GM12878 (cell line): ENCODE data around the gene LTBP3. TPM values are rescaled to one million over a fixed set of nuclear protein-coding genes. Genes with fewer than 3 reads are reported as not detected.

ENCODE experiments used
- ATAC-seq: fragments of 200-7000 bp; cut with Tn5 transposase; 3 replicates; pipeline ENCODE4 v1.9.1; 2020; ENCODE audit warnings: mild to moderate bottlenecking, moderate library complexity
- BruUV-seq: library from RNA; stranded (reverse); fragments of 400-500 nt; replicated peaks from 2 replicates; lab custom pipeline; 2021; lab: Mats Ljungman, UMichigan
- CTCF ChIA-PET: fragments of 300-600 bp; sonication (Branson Sonifier 250); formaldehyde crosslinking; extraction: SDS; loops from one replicate; lab custom pipeline; 2021; ENCODE audit warnings: inconsistent platforms; lab: Yijun Ruan, JAX
- POLR2A ChIA-PET: fragments of 350-600 bp; formaldehyde crosslinking; extraction: SDS; loops from one replicate; lab custom pipeline; 2021; ENCODE audit warnings: inconsistent platforms; lab: Charles Lee
- RAD21 ChIA-PET: fragments of 300-600 bp; sonication (Branson Sonifier 250); formaldehyde crosslinking; loops from one replicate; lab custom pipeline; 2023; ENCODE audit warnings: antibody characterized with exemption; ENCODE audit not compliant: unreplicated experiment; lab: Charles Lee
- SMC1A ChIA-PET: fragments of 300-600 bp; sonication (Branson Sonifier 250); formaldehyde crosslinking; loops from one replicate; lab custom pipeline; 2023; ENCODE audit not compliant: unreplicated experiment, uncharacterized antibody; lab: Charles Lee
- DNase-seq: peaks from one replicate; pipeline ENCODE4 v3.0.0-alpha.2; 2011; ENCODE audit warnings: low read depth, low spot score
- FAIRE-seq: peaks from 3 replicates; lab custom pipeline; 2011; peaks lifted over from hg19 to GRCh38; lab: Jason Lieb, UNC
- H2AFZ ChIP-seq: 2 replicates; pipeline ENCODE4 v1.6.0; 2011; ENCODE audit warnings: low read depth, low read length, control low read depth; ENCODE audit not compliant: control insufficient read depth
- H3K27ac ChIP-seq: 2 replicates; pipeline ENCODE4 v1.5.1; 2011; ENCODE audit warnings: control low read depth; ENCODE audit not compliant: control insufficient read depth, insufficient read depth
- H3K27me3 ChIP-seq, 2 experiments: replicated peaks in 1 of 2; 2 replicates each; pipeline versions ENCODE4 v1.6.0 to v1.6.1; 2011; ENCODE audit warnings: low read length in 1 of 2; ENCODE audit not compliant: control insufficient read depth in 2 of 2, insufficient read depth in 2 of 2
- H3K36me3 ChIP-seq, 2 experiments: 2 replicates each; pipeline ENCODE4 v1.5.1; 2011; ENCODE audit warnings: low read length in 1 of 2; ENCODE audit not compliant: control insufficient read depth in 2 of 2, insufficient read depth in 2 of 2
- H3K4me1 ChIP-seq: 2 replicates; pipeline ENCODE4 v1.6.1; 2011; ENCODE audit warnings: mild to moderate bottlenecking, low read length, moderate library complexity, mixed read lengths; ENCODE audit not compliant: control insufficient read depth, insufficient read depth
- H3K4me2 ChIP-seq: 2 replicates; pipeline ENCODE4 v1.6.0; 2011; ENCODE audit warnings: control low read depth; ENCODE audit not compliant: control insufficient read depth, insufficient read depth
- H3K4me3 ChIP-seq: fragments of 200-600 bp; sonication (generic); 2 replicates; pipeline ENCODE4 v1.5.1; 2016
- H3K79me2 ChIP-seq: 2 replicates; pipeline ENCODE4 v1.6.0; 2011; ENCODE audit warnings: low read length; ENCODE audit not compliant: control insufficient read depth, insufficient read depth
- H3K9ac ChIP-seq: 2 replicates; pipeline ENCODE4 v1.8.0; 2011; ENCODE audit warnings: low read length, control low read depth, mixed read lengths; ENCODE audit not compliant: control insufficient read depth, insufficient read depth
- H3K9me3 ChIP-seq: replicated peaks from 3 replicates; pipeline ENCODE4 v1.5.1; 2011; ENCODE audit warnings: mild to moderate bottlenecking, low read length; ENCODE audit not compliant: control insufficient read depth, insufficient read depth
- H4K20me1 ChIP-seq: 2 replicates; pipeline ENCODE4 v1.6.0; 2011; ENCODE audit not compliant: control insufficient read depth, insufficient read depth
- ATF3 ChIP-seq: IDR thresholded peaks from 2 replicates; pipeline ENCODE4 v1.6.1; 2011; ENCODE audit warnings: low read depth, mild to moderate bottlenecking, low read length, moderate library complexity, borderline replicate concordance; ENCODE audit errors: extremely low read depth
- BRCA1 ChIP-seq: IDR thresholded peaks from 2 replicates; pipeline ENCODE4 v1.6.1; 2011; ENCODE audit warnings: low read depth, low read length, improper control_type of control experiment
- CBFB ChIP-seq: IDR thresholded peaks from 2 replicates; pipeline ENCODE4 v1.6.1; 2016; ENCODE audit warnings: antibody characterized with exemption, low read depth
- CEBPB ChIP-seq, 2 experiments: fragments of 150-350 bp in 1 of 2; IDR thresholded peaks; 2 replicates each; pipeline ENCODE4 v1.6.1; 2012 to 2014; ENCODE audit warnings: low read depth in 2 of 2, low read length in 2 of 2, borderline replicate concordance in 1 of 2, inconsistent platforms in 1 of 2
- CTCF ChIP-seq, 3 experiments: IDR thresholded peaks in 2 of 3; conservative IDR thresholded peaks in 1 of 3; 2 replicates each; pipeline ENCODE4 v1.5.1; 2011; ENCODE audit warnings: low read depth in 3 of 3, low read length in 3 of 3, mild to moderate bottlenecking in 3 of 3, control low read depth in 2 of 3, moderate library complexity in 2 of 3, inconsistent platforms in 1 of 3, mixed read lengths in 1 of 3; ENCODE audit not compliant: control insufficient read depth in 2 of 3, insufficient read depth in 1 of 3; ENCODE audit errors: extremely low read depth in 1 of 3
- IKZF2 ChIP-seq, 2 experiments: fragments of 450-650 bp; IDR thresholded peaks; 2 replicates each; pipeline ENCODE4 v1.6.1; 2017; ENCODE audit warnings: mild to moderate bottlenecking in 2 of 2, moderate library complexity in 2 of 2
- MXI1 ChIP-seq: fragments of 150-350 bp; IDR thresholded peaks from 2 replicates; pipeline ENCODE4 v1.6.1; 2011; ENCODE audit warnings: low read depth, mild to moderate bottlenecking, inconsistent platforms, low read length, improper control_type of control experiment
- MYC ChIP-seq: IDR thresholded peaks from 2 replicates; pipeline ENCODE4 v1.6.1; 2011; ENCODE audit warnings: mild to moderate bottlenecking, low read length, moderate library complexity, inconsistent platforms; ENCODE audit not compliant: insufficient read depth, insufficient replicate concordance, insufficient read length, severe bottlenecking
- NFIC ChIP-seq: IDR thresholded peaks from 2 replicates; pipeline ENCODE4 v1.6.1; 2012; ENCODE audit warnings: low read depth, mild to moderate bottlenecking, inconsistent platforms, low read length, moderate library complexity
- POLR2AphosphoS2 ChIP-seq: IDR thresholded peaks from 2 replicates; pipeline ENCODE4 v1.6.1; 2011; ENCODE audit warnings: low read depth, mild to moderate bottlenecking, low read length, improper control_type of control experiment, moderate library complexity
- POLR2AphosphoS5 ChIP-seq: IDR thresholded peaks from 2 replicates; pipeline ENCODE4 v1.6.1; 2011; ENCODE audit warnings: mild to moderate bottlenecking, low read length, inconsistent platforms
- RB1 ChIP-seq: fragments of 450-650 bp; formaldehyde crosslinking; IDR thresholded peaks from 2 replicates; pipeline ENCODE4 v1.6.1; 2017; ENCODE audit warnings: mild to moderate bottlenecking, borderline replicate concordance
- RBBP5 ChIP-seq: fragments of 200-600 bp; sonication (generic); conservative IDR thresholded peaks from 2 replicates; pipeline ENCODE4 v1.6.1; 2016
- WRNIP1 ChIP-seq: IDR thresholded peaks from 2 replicates; pipeline ENCODE4 v1.6.1; 2011; ENCODE audit warnings: low read depth, low read length, improper control_type of control experiment, borderline replicate concordance
- ZBTB33 ChIP-seq: fragments of 450-650 bp; IDR thresholded peaks from 2 replicates; pipeline ENCODE4 v1.6.1; 2017; ENCODE audit warnings: mild to moderate bottlenecking
- ZNF207 ChIP-seq: fragments of 450-650 bp; IDR thresholded peaks from 2 replicates; pipeline ENCODE4 v1.6.1; 2014; ENCODE audit warnings: antibody characterized with exemption, mild to moderate bottlenecking, borderline replicate concordance
- WGBS: methylation state at CpG from one replicate; pipeline ENCODE4 v1.1.6; 2016; ENCODE audit warnings: low lambda C conversion rate; ENCODE audit not compliant: insufficient replicate concordance, insufficient coverage; ENCODE audit errors: missing lambda C conversion rate; 5-methylcytosine and 5-hydroxymethylcytosine counted together
- in situ Hi-C: fragments of 300-500 bp; cut with MboI; formaldehyde crosslinking; loops from 9 replicates; pipeline ENCODE4 v1.14.3; 2018; ENCODE audit warnings: mixed read lengths
- intact Hi-C: fragments of 100-400 bp; cut with micrococcal nuclease; formaldehyde crosslinking; loops from one replicate; pipeline ENCODE4 v1.14.2; 2022; ENCODE audit not compliant: unreplicated experiment
- polyA plus RNA-seq, 11 experiments: library from polyadenylated mRNA; depleted of rRNA in 4 of 11; unstranded in 6 of 11; stranded (reverse) in 5 of 11; fragments of >200 nt; fragmentation: Nextera tagmentation in 4 of 11; fragmentation: Illumina TruSeq in 1 of 11; extraction: Ambion mirVana in 4 of 11; extraction: Trizol in 1 of 11; gene quantifications; 1 replicate in 1 of 11; 2 replicates in 10 of 11; pipeline versions ENCODE4 v1.2.1 to v1.2.3, GENCODE V29; 2011 to 2016; ENCODE audit warnings: inconsistent platforms in 2 of 11, missing spikeins in 2 of 11, low read depth in 1 of 11
- total RNA-seq, 4 experiments: library from RNA; depleted of rRNA in 3 of 4; stranded (reverse); fragments of >200 nt in 3 of 4; fragmentation: Illumina TruSeq in 1 of 4; extraction: Trizol in 1 of 4; gene quantifications; 2 replicates each; pipeline versions ENCODE4 v1.2.1 to v1.2.3, GENCODE V29; 2013 to 2021

The LTBP3 gene
- total and polyA plus RNA-seq, 10 of the 15 experiments (the other 5 are each of a cell fraction or from before 2014, with no cell fraction given) = 2.2 to 12.2 (median 6.2) TPM; not detected in 2

GRCh38 chr11:65542738-65543390 lies 15.3 kb downstream of the LTBP3 start:
- no peak for FAIRE-seq
- no peaks in the 10 kb centered on the region for H3K9me3 ChIP-seq
- H3K27me3 ChIP-seq = no peaks in the 10 kb centered on the region
- H3K36me3 ChIP-seq = peaks cover 0 to 3% of the 10 kb centered on the region in 2 experiments; a peak in 2 of 4 replicates
- in situ Hi-C loops = no loop called here
- H3K4me2 ChIP-seq = no peak overlapping the region
- no peaks in the 10 kb centered on the region for H3K79me2 ChIP-seq
- TF ChIP-seq POLR2AphosphoS2 (no peak), MXI1 (no peak), MYC (no peak), ZNF207 (no peak), IKZF2 (IDR thresholded peaks at IDR 0.05) (no peak), CTCF (IDR thresholded peaks at IDR 0.05 in 2 of 3, conservative IDR thresholded peaks at IDR 0.05 in 1 of 3; ENCODE audit: control insufficient read depth in 2 of 3, extremely low read depth in 1 of 3, insufficient read depth in 1 of 3, low read depth in 3 of 3, low read length in 3 of 3) (no peak), NFIC (no peak), WRNIP1 (no peak), RB1 (no peak), CEBPB (IDR thresholded peaks at IDR 0.05; ENCODE audit: borderline replicate concordance in 1 of 2, low read depth in 2 of 2, low read length in 2 of 2) (no peak), ATF3 (no peak), BRCA1 (no peak), CBFB (no peak), RBBP5 (no peak), ZBTB33 (no peak), POLR2AphosphoS5 (no peak)
- H4K20me1 ChIP-seq = no peaks in the 10 kb centered on the region
- BruUV-seq = no TSS peak
- SMC1A ChIA-PET = interaction anchor here (1.6 to 4.1 kb wide), 5 partner anchors 24 to 71 kb away, joined by 7 to 48 read pairs (median 21); partner anchors contain the start of genes FAM89B, MAP3K11, PCNX3 and ZNRD2
- DNase-seq = no peak
- intact Hi-C loops = no loop called here
- RAD21 ChIA-PET = interaction anchor here (3.0 to 4.1 kb wide), 3 partner anchors 28 to 51 kb away, joined by 18 to 58 read pairs (median 57); partner anchors contain the start of genes FAM89B and ZNRD2
- no peak overlapping the region for H3K27ac ChIP-seq
- no peak overlapping the region for H2AFZ ChIP-seq
- ATAC-seq = no peak
- POLR2A ChIA-PET = interaction anchor here (0.7 to 3.7 kb wide), 3 partner anchors 29 to 340 kb away, joined by 3 to 34 read pairs (median 6); partner anchors contain the start of genes FAM89B and ZNRD2
- WGBS = 64% methylated on average over 3 of the region's 3 CpGs
- CTCF ChIA-PET = interaction anchor here (0.6 to 4.2 kb wide), 7 partner anchors 8 to 110 kb away, joined by 3 to 89 read pairs (median 29); partner anchors contain the start of genes EHBP1L1, FAM89B, KCNK7 and ZNRD2
- peaks cover 20% of the 10 kb centered on the region for H3K4me1 ChIP-seq
- no peak overlapping the region for H3K4me3 ChIP-seq
- no peak overlapping the region for H3K9ac ChIP-seq
